Fibroblast of lung (primary cell): ENCODE results near the gene DGAT2. TPM values are rescaled to one million over a fixed set of nuclear protein-coding genes. Genes with fewer than 3 reads are reported as not detected.

Experiments
- DNase-seq, 2 donors: peaks; one replicate each; pipeline versions ENCODE4 v3.0.0 to v3.0.0-alpha.2; 2010; ENCODE audit warnings: low read depth in 2 of 2
- H2AFZ ChIP-seq: 2 replicates; pipeline ENCODE4 v1.5.1; 2012; ENCODE audit warnings: low read length, control low read depth, inconsistent platforms
- H3K27ac ChIP-seq: 2 replicates; pipeline ENCODE4 v1.5.1; 2011; ENCODE audit warnings: low read length, control low read depth; ENCODE audit not compliant: insufficient read depth
- H3K27me3 ChIP-seq: 2 replicates; pipeline ENCODE4 v1.5.1; 2011; ENCODE audit warnings: mild to moderate bottlenecking, low read length; ENCODE audit not compliant: control insufficient read depth, insufficient read depth
- H3K36me3 ChIP-seq: 2 replicates; pipeline ENCODE4 v1.5.1; 2011; ENCODE audit warnings: low read length; ENCODE audit not compliant: control insufficient read depth, insufficient read depth
- H3K4me1 ChIP-seq: 2 replicates; pipeline ENCODE4 v1.5.1; 2011; ENCODE audit warnings: low read length; ENCODE audit not compliant: control insufficient read depth, insufficient read depth; ENCODE audit errors: extremely low read depth
- H3K4me2 ChIP-seq: 2 replicates; pipeline ENCODE4 v1.5.1; 2011; ENCODE audit warnings: low read length, control low read depth; ENCODE audit not compliant: insufficient read depth; ENCODE audit errors: extremely low read depth
- H3K4me3 ChIP-seq, 4 experiments: fragments of 200-600 bp in 1 of 4; sonication (generic) in 1 of 4; replicated peaks in 1 of 4; 2 replicates each; pipeline ENCODE4 v1.5.1; 2011 to 2016; ENCODE audit warnings: low read length in 4 of 4, low read depth in 3 of 4, mild to moderate bottlenecking in 3 of 4, control low read depth in 2 of 4, inconsistent platforms in 1 of 4, mixed read lengths in 1 of 4; ENCODE audit not compliant: insufficient read depth in 1 of 4; ENCODE audit errors: control extremely low read depth in 1 of 4
- H3K79me2 ChIP-seq: 2 replicates; pipeline ENCODE4 v1.5.1; 2012; ENCODE audit warnings: mild to moderate bottlenecking, low read length, inconsistent platforms; ENCODE audit not compliant: control insufficient read depth, insufficient read depth
- H3K9ac ChIP-seq: 2 replicates; pipeline ENCODE4 v1.5.1; 2011; ENCODE audit warnings: mild to moderate bottlenecking, low read length, control low read depth; ENCODE audit not compliant: insufficient read depth
- H3K9me3 ChIP-seq: 2 replicates; pipeline ENCODE4 v1.5.1; 2012; ENCODE audit warnings: low read depth, low read length; ENCODE audit not compliant: control insufficient read depth, insufficient read depth
- H4K20me1 ChIP-seq: 2 replicates; pipeline ENCODE4 v1.5.1; 2011; ENCODE audit warnings: low read length; ENCODE audit not compliant: control insufficient read depth, insufficient read depth; ENCODE audit errors: extremely low read depth
- EZH2 ChIP-seq: IDR thresholded peaks from 2 replicates; pipeline ENCODE4 v1.5.1; 2012; ENCODE audit warnings: low read length, control low read depth, mild to moderate bottlenecking; ENCODE audit errors: missing control alignments
- polyA plus RNA-seq, 2 donors: library from polyadenylated mRNA; depleted of rRNA in 1 of 2; stranded (reverse) in 1 of 2; unstranded in 1 of 2; fragments of >200 nt; gene quantifications; 2 replicates each; pipeline ENCODE4 v1.2.1, GENCODE V29; 2011 to 2012; ENCODE audit warnings: missing spikeins in 1 of 2
- total RNA-seq: library from RNA; depleted of rRNA; stranded (reverse); fragments of >200 nt; gene quantifications from 2 replicates; pipeline ENCODE4 v1.2.1, GENCODE V29; 2014
- TF ChIP-seq, protein P1 (sequence below), 2 donors: IDR thresholded peaks in 1 of 2; conservative IDR thresholded peaks in 1 of 2; 1 replicate in 1 of 2; 2 replicates in 1 of 2; pipeline ENCODE4 v1.5.1; 2011 to 2012; ENCODE audit warnings: low read length in 2 of 2, control low read depth in 1 of 2, inconsistent platforms in 1 of 2, low read depth in 1 of 2, mild to moderate bottlenecking in 1 of 2

The DGAT2 gene
- total and polyA plus RNA-seq, 2 donors (not counting 1 experiment from before 2014, with no cell fraction given), result 0.32 to 1.3 TPM

- TF ChIP-seq, protein P1, sequence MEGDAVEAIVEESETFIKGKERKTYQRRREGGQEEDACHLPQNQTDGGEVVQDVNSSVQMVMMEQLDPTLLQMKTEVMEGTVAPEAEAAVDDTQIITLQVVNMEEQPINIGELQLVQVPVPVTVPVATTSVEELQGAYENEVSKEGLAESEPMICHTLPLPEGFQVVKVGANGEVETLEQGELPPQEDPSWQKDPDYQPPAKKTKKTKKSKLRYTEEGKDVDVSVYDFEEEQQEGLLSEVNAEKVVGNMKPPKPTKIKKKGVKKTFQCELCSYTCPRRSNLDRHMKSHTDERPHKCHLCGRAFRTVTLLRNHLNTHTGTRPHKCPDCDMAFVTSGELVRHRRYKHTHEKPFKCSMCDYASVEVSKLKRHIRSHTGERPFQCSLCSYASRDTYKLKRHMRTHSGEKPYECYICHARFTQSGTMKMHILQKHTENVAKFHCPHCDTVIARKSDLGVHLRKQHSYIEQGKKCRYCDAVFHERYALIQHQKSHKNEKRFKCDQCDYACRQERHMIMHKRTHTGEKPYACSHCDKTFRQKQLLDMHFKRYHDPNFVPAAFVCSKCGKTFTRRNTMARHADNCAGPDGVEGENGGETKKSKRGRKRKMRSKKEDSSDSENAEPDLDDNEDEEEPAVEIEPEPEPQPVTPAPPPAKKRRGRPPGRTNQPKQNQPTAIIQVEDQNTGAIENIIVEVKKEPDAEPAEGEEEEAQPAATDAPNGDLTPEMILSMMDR (conservative IDR thresholded peaks at IDR 0.05 in 1 of 2, IDR thresholded peaks at IDR 0.05 in 1 of 2; ENCODE audit: low read depth in 1 of 2, low read length in 2 of 2), result no peak
- TF ChIP-seq EZH2, result no peak
Measured at GRCh38 chr11:75720639-75721038, 47.9 kb upstream of the DGAT2 start.

GRCh38 chr11:75721852-75722668, 46.5 kb upstream of the DGAT2 start:
- Histone ChIP-seq H3K4me3 (no peak overlapping the region), H3K27ac (no peak overlapping the region), H4K20me1 (no peaks in the 10 kb centered on the region), H3K27me3 (peaks cover 7% of the 10 kb centered on the region), H3K9ac (no peak overlapping the region), H2AFZ (no peak overlapping the region), H3K9me3 (no peaks in the 10 kb centered on the region), H3K79me2 (no peaks in the 10 kb centered on the region), H3K36me3 (no peaks in the 10 kb centered on the region), H3K4me2 (no peak overlapping the region), H3K4me1 (no peaks in the 10 kb centered on the region)
- TF ChIP-seq, protein P1 (conservative IDR thresholded peaks at IDR 0.05 in 1 of 2, IDR thresholded peaks at IDR 0.05 in 1 of 2; ENCODE audit: low read depth in 1 of 2, low read length in 2 of 2), result no peak
- TF ChIP-seq EZH2, result no peak
- no peak for DNase-seq

More at GRCh38 chr11:75720639-75721038, 47.9 kb upstream of the DGAT2 start:
- Histone ChIP-seq H4K20me1 (no peaks in the 10 kb centered on the region), H3K9ac (no peak overlapping the region), H3K9me3 (no peaks in the 10 kb centered on the region), H3K36me3 (no peaks in the 10 kb centered on the region), H3K27me3 (peaks cover 18% of the 10 kb centered on the region), H3K4me3 (no peak overlapping the region), H3K79me2 (no peaks in the 10 kb centered on the region), H3K4me2 (no peak overlapping the region), H3K4me1 (no peaks in the 10 kb centered on the region), H3K27ac (no peak overlapping the region), H2AFZ (no peak overlapping the region)
- no peak for DNase-seq

GRCh38 chr11:75722669-75723042, 45.9 kb upstream of the DGAT2 start:
- Histone ChIP-seq H3K4me2 (no peak overlapping the region), H3K9ac (no peak overlapping the region), H3K9me3 (no peaks in the 10 kb centered on the region), H2AFZ (no peak overlapping the region), H4K20me1 (no peaks in the 10 kb centered on the region), H3K4me3 (no peak overlapping the region), H3K27me3 (peaks cover 4% of the 10 kb centered on the region), H3K27ac (no peak overlapping the region), H3K4me1 (no peaks in the 10 kb centered on the region), H3K79me2 (no peaks in the 10 kb centered on the region), H3K36me3 (no peaks in the 10 kb centered on the region)
- TF ChIP-seq EZH2, result no peak
- TF ChIP-seq, protein P1 (conservative IDR thresholded peaks at IDR 0.05 in 1 of 2, IDR thresholded peaks at IDR 0.05 in 1 of 2; ENCODE audit: low read depth in 1 of 2, low read length in 2 of 2), result no peak
- no peak for DNase-seq
